K562 (cell line): ENCODE data around the gene FRRS1. TPM values are rescaled to one million over a fixed set of nuclear protein-coding genes. Genes with fewer than 3 reads are reported as not detected.

Experiments used
- ATAC-seq: fragments of 200-7000 bp; cut with Tn5 transposase; 3 replicates; pipeline ENCODE4 v1.9.1; 2020; ENCODE audit warnings: moderate library complexity
- BruUV-seq: library from RNA; stranded (reverse); fragments of 400-500 nt; replicated peaks from 2 replicates; lab custom pipeline; 2021; lab: Mats Ljungman, UMichigan
- CTCF ChIA-PET: fragments of 300-600 bp; formaldehyde crosslinking; extraction: SDS; loops from one replicate; lab custom pipeline; 2021; ENCODE audit warnings: low intra/inter-chr PET ratio; lab: Yijun Ruan, JAX
- POLR2A ChIA-PET: fragments of 300-600, 350-650 bp; sonication (Branson Sonifier 250); formaldehyde crosslinking; extraction: SDS; loops from one replicate; lab custom pipeline; 2021; ENCODE audit warnings: antibody characterized with exemption, inconsistent platforms; lab: Yijun Ruan, JAX
- DNase-seq, 4 experiments: peaks; one replicate each; pipeline versions ENCODE4 v3.0.0 to v3.0.0-alpha.2; 2011 to 2018; ENCODE audit warnings: low spot score in 3 of 4, mixed read lengths in 3 of 4; ENCODE audit errors: extremely low read depth in 1 of 4
- FAIRE-seq: peaks from 2 replicates; lab custom pipeline; 2011; peaks lifted over from hg19 to GRCh38; lab: Jason Lieb, UNC
- H2AFZ ChIP-seq: 2 replicates; pipeline ENCODE4 v1.6.0; 2011; ENCODE audit warnings: low read depth, low read length, control low read depth, inconsistent platforms
- H3K27ac ChIP-seq: fragments of 200-600 bp; 3 replicates; pipeline ENCODE4 v1.8.0; 2011; ENCODE audit warnings: low read depth, mild to moderate bottlenecking, control low read depth, inconsistent platforms, low read length, moderate library complexity, mixed read lengths; ENCODE audit errors: extremely low read depth
- H3K27me3 ChIP-seq, 2 experiments: fragments of 300-600 bp in 1 of 2; 2 replicates in 1 of 2; 3 replicates in 1 of 2; pipeline versions ENCODE4 v1.6.0 to v1.8.0; 2011; ENCODE audit warnings: inconsistent platforms in 2 of 2, low read length in 2 of 2, mild to moderate bottlenecking in 1 of 2, mixed read lengths in 1 of 2, moderate library complexity in 1 of 2; ENCODE audit not compliant: control insufficient read depth in 2 of 2, insufficient read depth in 2 of 2
- H3K36me3 ChIP-seq: fragments of 300-600 bp; 3 replicates; pipeline ENCODE4 v1.8.0; 2011; ENCODE audit warnings: mild to moderate bottlenecking, low read length, inconsistent platforms; ENCODE audit not compliant: control insufficient read depth, insufficient read depth
- H3K4me1 ChIP-seq, 2 experiments: fragments of 200-600 bp in 1 of 2; replicated peaks in 1 of 2; 2 replicates in 1 of 2; 3 replicates in 1 of 2; pipeline versions ENCODE4 v1.5.1 to v1.8.0; 2011; ENCODE audit warnings: inconsistent platforms in 2 of 2, low read length in 2 of 2, mild to moderate bottlenecking in 1 of 2, mixed read lengths in 1 of 2, moderate library complexity in 1 of 2; ENCODE audit not compliant: control insufficient read depth in 2 of 2, insufficient read depth in 2 of 2
- H3K4me2 ChIP-seq: 2 replicates; pipeline ENCODE4 v1.6.1; 2011; ENCODE audit warnings: low read length, control low read depth, inconsistent platforms, mixed read lengths; ENCODE audit not compliant: insufficient read depth
- H3K4me3 ChIP-seq: fragments of 200-600 bp; sonication (generic), shearing (Covaris generic); 2 replicates; pipeline ENCODE4 v1.5.1; 2016; ENCODE audit warnings: control low read depth, inconsistent platforms
- H3K79me2 ChIP-seq: fragments of 200-600 bp; 3 replicates; pipeline ENCODE4 v1.8.0; 2011; ENCODE audit warnings: low read length, inconsistent platforms; ENCODE audit not compliant: control insufficient read depth, insufficient read depth
- H3K9ac ChIP-seq, 2 experiments: 2 replicates each; pipeline versions ENCODE4 v1.6.0 to v1.6.1; 2011; ENCODE audit warnings: low read depth in 2 of 2, low read length in 2 of 2, control low read depth in 1 of 2, inconsistent platforms in 1 of 2, mild to moderate bottlenecking in 1 of 2, mixed read lengths in 1 of 2; ENCODE audit not compliant: insufficient read depth in 1 of 2
- H3K9me1 ChIP-seq: one replicate; pipeline ENCODE4 v1.6.0; 2011; ENCODE audit warnings: inconsistent platforms, mild to moderate bottlenecking, low read length, moderate library complexity; ENCODE audit not compliant: control insufficient read depth, insufficient read depth
- H3K9me3 ChIP-seq: replicated peaks from 2 replicates; pipeline ENCODE4 v1.5.1; 2011; ENCODE audit warnings: low read depth, low read length, inconsistent platforms; ENCODE audit not compliant: control insufficient read depth, insufficient read depth
- H4K20me1 ChIP-seq: replicated peaks from 2 replicates; pipeline ENCODE4 v1.6.1; 2011; ENCODE audit warnings: low read length, inconsistent platforms, mixed read lengths; ENCODE audit not compliant: control insufficient read depth, insufficient read depth
- C11orf30 ChIP-seq: fragments of 450-650 bp; IDR thresholded peaks from 2 replicates; pipeline ENCODE4 v1.6.1; 2016; ENCODE audit warnings: low read depth, mild to moderate bottlenecking
- CEBPB ChIP-seq: fragments of 450-650 bp; IDR thresholded peaks from 2 replicates; pipeline ENCODE4 v1.6.1; 2016; ENCODE audit warnings: missing genetic modification characterization, missing compliant biosample characterization
- CEBPG ChIP-seq, 3 experiments: fragments of 200-800 bp in 1 of 3; sonication (Bioruptor generic) in 1 of 3; sonication (generic) in 1 of 3; formaldehyde crosslinking in 1 of 3; IDR thresholded peaks in 2 of 3; conservative IDR thresholded peaks in 1 of 3; 2 replicates each; pipeline versions ENCODE4 v1.6.1 to v1.8.0; 2016 to 2022; ENCODE audit warnings: missing compliant biosample characterization in 2 of 3, missing genetic modification characterization in 2 of 3, mild to moderate bottlenecking in 1 of 3, missing genetic modification reagents in 1 of 3
- RBM14 ChIP-seq: fragments of 200-400 bp; formaldehyde crosslinking; IDR thresholded peaks from 2 replicates; pipeline ENCODE4 v1.6.1; 2018; ENCODE audit warnings: low read depth, mild to moderate bottlenecking, low read length, moderate library complexity, borderline replicate concordance; ENCODE audit not compliant: insufficient read depth
- SFPQ ChIP-seq: fragments of 200-400 bp; formaldehyde crosslinking; IDR thresholded peaks from 2 replicates; pipeline ENCODE4 v1.6.1; 2017; ENCODE audit warnings: mild to moderate bottlenecking, low read depth, low read length, moderate library complexity
- ZBTB2 ChIP-seq: fragments of 450-650 bp; IDR thresholded peaks from 2 replicates; pipeline ENCODE4 v1.6.1; 2016; ENCODE audit warnings: antibody characterized with exemption
- WGBS: fragments of 100-300 bp; shearing (Covaris generic); methylation state at CpG from one replicate; pipeline ENCODE4 v1.1.6; 2016; ENCODE audit warnings: low coverage, mixed read lengths; ENCODE audit not compliant: insufficient coverage; ENCODE audit errors: missing lambda C conversion rate; 5-methylcytosine and 5-hydroxymethylcytosine counted together
- in situ Hi-C: fragments of 300-500 bp; cut with MboI; formaldehyde crosslinking; loops from 4 replicates; pipeline ENCODE4 v1.15.0; 2018; ENCODE audit warnings: inconsistent platforms, mixed read lengths
- intact Hi-C: fragments of 100-400 bp; cut with micrococcal nuclease; formaldehyde crosslinking; loops from 2 replicates; pipeline ENCODE4 v1.14.2; 2022
- polyA plus RNA-seq, 8 experiments: library from polyadenylated mRNA; depleted of rRNA in 4 of 8; stranded (reverse) in 5 of 8; unstranded in 3 of 8; fragments of >200 nt; fragmentation: Nextera tagmentation in 2 of 8; fragmentation: Illumina TruSeq in 1 of 8; extraction: Ambion mirVana in 2 of 8; extraction: Trizol in 1 of 8; gene quantifications; 2 replicates each; pipeline versions ENCODE4 v1.2.1 to v1.2.3, GENCODE V29; 2011 to 2014; ENCODE audit warnings: inconsistent platforms in 1 of 8, missing spikeins in 1 of 8
- total RNA-seq, 7 experiments: library from RNA; depleted of rRNA in 6 of 7; stranded (reverse); fragments of >200 nt in 6 of 7; fragmentation: Illumina TruSeq in 2 of 7; extraction: Trizol in 2 of 7; gene quantifications; 2 replicates each; pipeline versions ENCODE4 v1.2.1 to v1.2.3, GENCODE V29; 2011 to 2021; ENCODE audit warnings: low replicate concordance in 1 of 7

The FRRS1 gene
- total and polyA plus RNA-seq, 9 of the 15 experiments (the other 6 are each of a cell fraction or from before 2014, with no cell fraction given), result 0.87 to 54.0 (median 23.7) TPM

DNA sequence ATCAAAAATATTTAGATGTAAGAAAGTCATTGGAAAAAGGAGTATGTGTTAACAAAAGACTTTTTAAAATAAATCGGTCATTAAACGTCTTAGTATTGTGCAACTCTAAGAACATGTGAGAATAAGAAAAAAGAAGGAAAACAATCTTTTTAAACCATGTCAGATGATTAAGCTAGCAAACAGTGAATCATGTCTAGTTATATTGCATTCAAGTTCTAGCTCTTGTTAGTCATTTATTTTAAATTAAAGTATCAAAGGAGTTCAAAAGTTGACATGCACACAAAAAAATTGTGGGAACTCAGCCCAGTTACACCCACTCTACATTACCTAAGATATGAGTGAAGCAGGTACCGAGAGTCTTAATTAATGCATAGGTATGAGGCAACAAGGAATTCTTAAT lies 9.8 kb downstream of the FRRS1 start:
- peaks cover 93% of the 10 kb centered on the region for H3K79me2 ChIP-seq
- H2AFZ ChIP-seq, result no peak overlapping the region
- no peak for ATAC-seq
- no TSS peak for BruUV-seq
- TF ChIP-seq CEBPG (CRISPR knock-in tag; IDR thresholded peaks at IDR 0.05), result no peak
- peak; percentile 60 to 81 for TF ChIP-seq CEBPG (tag; conservative IDR thresholded peaks at IDR 0.05 in 1 of 2, IDR thresholded peaks at IDR 0.05 in 1 of 2)
- TF ChIP-seq ZBTB2, result no peak
- TF ChIP-seq C11orf30, result no peak
- no peak for TF ChIP-seq RBM14
- TF ChIP-seq SFPQ, result no peak
- peak; percentile 80 for TF ChIP-seq CEBPB (tag)
- FAIRE-seq, result no peak
- no peak overlapping the region for H3K27ac ChIP-seq
- 63% methylated on average over 3 of the region's 3 CpGs for WGBS
- no peaks in the 10 kb centered on the region for H4K20me1 ChIP-seq
- in situ Hi-C loops (no loop called here), intact Hi-C loops (no loop called here)
- H3K4me1 ChIP-seq, result peaks cover 0 to 19% of the 10 kb centered on the region in 2 experiments; a peak in 3 of 5 replicates
- ChIA-PET CTCF (no interaction called here), POLR2A (interaction anchor here (0.5 to 1.5 kb wide), 3 partner anchors 11 to 309 kb away, joined by 3 to 6 read pairs (median 3); no protein-coding TSS in a partner anchor)
- H3K27me3 ChIP-seq, result no peaks in the 10 kb centered on the region
- no peak for DNase-seq
- H3K9ac ChIP-seq, result no peak overlapping the region
- peaks cover 27% of the 10 kb centered on the region; the same call in 2 of the 3 replicates for H3K36me3 ChIP-seq
- no peak overlapping the region for H3K4me3 ChIP-seq
- 0 out of 2 replicates have a peak, but pooled peaks cover 3% of the 10 kb centered on the region for H3K9me3 ChIP-seq
- H3K9me1 ChIP-seq, result no peaks in the 10 kb centered on the region
- H3K4me2 ChIP-seq, result no peak overlapping the region
